Measurements from ENCODE around the gene ITGB5. TPM values are rescaled to one million over a fixed set of nuclear protein-coding genes. Genes with fewer than 3 reads are reported as not detected.

Gene ITGB5
- total and polyA plus RNA-seq, 4 donors = 21.0 to 126 (median 43.7) TPM

DNA sequence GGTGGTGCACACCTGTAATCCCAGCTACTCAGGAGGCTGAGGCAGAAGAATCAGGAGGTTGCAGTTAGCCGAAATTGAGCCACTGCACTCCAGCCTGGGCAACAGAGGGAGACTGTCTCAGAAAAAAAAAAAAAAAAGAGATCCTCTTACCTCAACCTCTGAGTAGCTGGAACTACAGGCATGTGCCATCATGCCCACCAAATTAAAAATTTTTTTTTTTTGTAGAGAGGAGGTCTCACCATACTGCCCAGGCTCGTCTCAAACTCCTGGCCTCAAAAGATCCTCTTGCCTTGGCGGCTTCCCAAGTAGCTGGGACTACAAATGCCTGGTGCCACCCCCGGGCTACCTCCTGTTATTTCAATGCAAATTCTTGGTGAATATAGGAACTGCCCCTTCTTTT, 155.4 kb downstream of the ITGB5 start:
- 90 to 95% methylated on average over 4 of the region's 4 CpGs for WGBS, 2 donors
- Histone ChIP-seq H3K4me1 (ENCODE audit: control insufficient read depth in 5 of 5, insufficient read depth in 5 of 5, low read length in 5 of 5) (peaks cover 3 to 20% (median 10%) of the 10 kb centered on the region in 5 donors), H3K9me3 (ENCODE audit: control insufficient read depth in 4 of 4, insufficient read depth in 3 of 4, low read length in 3 of 4) (peaks cover 0 to 2% (median 0%) of the 10 kb centered on the region in 4 donors), H3K9ac (ENCODE audit: insufficient read depth in 1 of 2, low read length in 2 of 2) (no peak overlapping the region), H3K27me3 (ENCODE audit: control insufficient read depth in 3 of 3, insufficient read depth in 3 of 3, low read length in 2 of 3) (peaks cover 0 to 2% (median 0%) of the 10 kb centered on the region in 3 donors), H3K27ac (ENCODE audit: low read depth in 1 of 2, low read length in 1 of 2) (no peak overlapping the region), H3K36me3 (ENCODE audit: control insufficient read depth in 4 of 4, insufficient read depth in 4 of 4, low read length in 4 of 4) (peaks cover 0 to 3% (median 1%) of the 10 kb centered on the region in 4 donors), H3K4me3 (no peak overlapping the region)
- TF ChIP-seq, protein P1, sequence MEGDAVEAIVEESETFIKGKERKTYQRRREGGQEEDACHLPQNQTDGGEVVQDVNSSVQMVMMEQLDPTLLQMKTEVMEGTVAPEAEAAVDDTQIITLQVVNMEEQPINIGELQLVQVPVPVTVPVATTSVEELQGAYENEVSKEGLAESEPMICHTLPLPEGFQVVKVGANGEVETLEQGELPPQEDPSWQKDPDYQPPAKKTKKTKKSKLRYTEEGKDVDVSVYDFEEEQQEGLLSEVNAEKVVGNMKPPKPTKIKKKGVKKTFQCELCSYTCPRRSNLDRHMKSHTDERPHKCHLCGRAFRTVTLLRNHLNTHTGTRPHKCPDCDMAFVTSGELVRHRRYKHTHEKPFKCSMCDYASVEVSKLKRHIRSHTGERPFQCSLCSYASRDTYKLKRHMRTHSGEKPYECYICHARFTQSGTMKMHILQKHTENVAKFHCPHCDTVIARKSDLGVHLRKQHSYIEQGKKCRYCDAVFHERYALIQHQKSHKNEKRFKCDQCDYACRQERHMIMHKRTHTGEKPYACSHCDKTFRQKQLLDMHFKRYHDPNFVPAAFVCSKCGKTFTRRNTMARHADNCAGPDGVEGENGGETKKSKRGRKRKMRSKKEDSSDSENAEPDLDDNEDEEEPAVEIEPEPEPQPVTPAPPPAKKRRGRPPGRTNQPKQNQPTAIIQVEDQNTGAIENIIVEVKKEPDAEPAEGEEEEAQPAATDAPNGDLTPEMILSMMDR (IDR thresholded peaks at IDR 0.05; ENCODE audit: control extremely low read depth, extremely low read depth) = no peak
- ATAC-seq (ENCODE audit: insufficient read depth, low FRiP score) = no peak
- DNase-seq = no peak

DNA sequence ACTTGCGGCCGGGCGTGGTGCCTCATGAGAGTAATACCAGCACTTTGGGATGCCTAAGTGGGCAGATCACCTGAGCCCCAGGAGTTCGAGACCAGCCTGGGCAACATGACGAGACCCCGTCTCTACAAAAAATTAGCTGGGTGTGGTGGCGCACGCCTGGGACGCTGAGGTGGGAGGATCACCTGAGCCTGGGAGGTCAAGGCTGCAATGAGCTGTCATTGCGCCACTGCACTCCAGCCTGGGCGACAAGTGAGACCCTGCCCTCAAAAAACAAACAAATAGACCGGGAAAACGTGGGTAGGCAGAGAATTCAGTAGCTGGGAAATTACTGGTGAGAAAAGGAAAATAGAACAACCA, 156.2 kb downstream of the ITGB5 start:
- Histone ChIP-seq H3K4me3 (peak overlapping the region; percentile 96), H3K36me3 (ENCODE audit: control insufficient read depth in 4 of 4, insufficient read depth in 4 of 4, low read length in 4 of 4) (peaks cover 0 to 3% (median under 1%) of the 10 kb centered on the region in 4 donors), H3K27ac (ENCODE audit: low read depth in 1 of 2, low read length in 1 of 2) (no peak overlapping the region), H3K9me3 (ENCODE audit: control insufficient read depth in 4 of 4, insufficient read depth in 3 of 4, low read length in 3 of 4) (peaks cover 0 to 2% (median 0%) of the 10 kb centered on the region in 4 donors), H3K4me1 (ENCODE audit: control insufficient read depth in 5 of 5, insufficient read depth in 5 of 5, low read length in 5 of 5) (peaks cover 3 to 20% (median 10%) of the 10 kb centered on the region in 5 donors), H3K9ac (ENCODE audit: insufficient read depth in 1 of 2, low read length in 2 of 2) (peak overlapping the region; percentile 93 to 98), H3K27me3 (ENCODE audit: control insufficient read depth in 3 of 3, insufficient read depth in 3 of 3, low read length in 2 of 3) (peaks cover 0 to 2% (median 0%) of the 10 kb centered on the region in 3 donors)
- TF ChIP-seq, protein P1 (IDR thresholded peaks at IDR 0.05; ENCODE audit: control extremely low read depth, extremely low read depth) = no peak
- 14 to 17% methylated on average over 13 of the region's 13 CpGs for WGBS, 2 donors
- DNase-seq (no peak), ATAC-seq (ENCODE audit: insufficient read depth, low FRiP score) (no peak)

DNA sequence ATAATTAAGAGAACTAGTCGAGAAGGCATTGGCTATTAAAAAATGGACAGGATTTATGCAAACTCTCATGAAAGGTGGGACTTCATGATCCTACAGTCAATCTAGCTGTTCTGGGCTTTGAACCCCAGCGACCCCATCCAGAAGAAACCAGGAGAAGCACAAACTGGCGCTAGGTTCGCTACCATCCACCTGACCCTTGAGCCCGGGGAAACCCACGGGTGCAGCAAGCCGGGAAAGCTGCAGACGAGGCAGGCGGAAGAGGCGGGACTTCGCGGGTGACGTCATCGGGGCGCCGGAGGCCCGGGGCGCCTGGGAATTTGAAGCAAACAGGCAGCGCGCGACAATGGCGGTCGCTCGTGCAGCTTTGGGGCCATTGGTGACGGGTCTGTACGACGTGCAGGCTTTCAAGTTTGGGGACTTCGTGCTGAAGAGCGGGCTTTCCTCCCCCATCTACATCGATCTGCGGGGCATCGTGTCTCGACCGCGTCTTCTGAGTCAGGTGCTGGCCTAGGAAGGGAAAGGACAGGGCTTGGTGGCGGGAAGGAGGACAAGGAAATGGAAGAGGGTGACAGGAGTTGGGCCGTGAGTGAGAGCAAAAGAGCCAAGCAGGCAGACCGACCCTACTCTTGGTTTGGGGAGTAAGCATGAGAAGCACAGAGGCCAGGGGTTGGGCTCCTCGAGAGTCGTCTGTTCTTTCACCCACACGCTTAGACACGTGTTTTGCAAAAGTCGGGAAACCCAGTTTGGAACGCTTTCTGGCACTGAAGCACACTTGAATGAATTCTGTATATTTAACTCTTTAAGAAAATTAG, 156.8 kb downstream of the ITGB5 start, which contains the start of gene UMPS:
UMPS (plus strand) TSS at position 324 of the 812 bp plus-strand sequence; CDS start at position 344, 20 bp downstream.
- H3K27ac ChIP-seq (ENCODE audit: low read depth in 1 of 2, low read length in 1 of 2) = peak within 1 kb of the TSS; percentile 61 to 94
- H3K9me3 ChIP-seq (ENCODE audit: control insufficient read depth in 4 of 4, insufficient read depth in 3 of 4, low read length in 3 of 4) = peaks cover 0 to 2% (median 0%) of the 10 kb centered on the region in 4 donors
- peaks cover 0 to 2% (median 0%) of the 10 kb centered on the region in 3 donors for H3K27me3 ChIP-seq (ENCODE audit: control insufficient read depth in 3 of 3, insufficient read depth in 3 of 3, low read length in 2 of 3)
- WGBS, 2 donors = 1% methylated on average over 44 of the region's 44 CpGs
- ATAC-seq (ENCODE audit: insufficient read depth, low FRiP score) = peak; percentile 95
- DNase-seq = peak; percentile 92 to 94 (median 94)
- peaks cover 0 to 3% (median 0%) of the 10 kb centered on the region in 4 donors for H3K36me3 ChIP-seq (ENCODE audit: control insufficient read depth in 4 of 4, insufficient read depth in 4 of 4, low read length in 4 of 4)
- H3K4me1 ChIP-seq (ENCODE audit: control insufficient read depth in 5 of 5, insufficient read depth in 5 of 5, low read length in 5 of 5) = peaks cover 3 to 20% (median 10%) of the 10 kb centered on the region in 5 donors
- TF ChIP-seq, protein P1 (IDR thresholded peaks at IDR 0.05; ENCODE audit: control extremely low read depth, extremely low read depth) = no peak
- H3K9ac ChIP-seq (ENCODE audit: insufficient read depth in 1 of 2, low read length in 2 of 2) = peak within 1 kb of the TSS; percentile 93 to 98
- peak within 1 kb of the TSS; percentile 96 for H3K4me3 ChIP-seq

Measured in lung (tissue), 12 donors.